Thyroid gland (tissue), 4 donors: ENCODE data around the gene LGI4.

ENCODE experiments used
- POLR2A ChIP-seq, 2 donors: fragments of 450-650 bp; IDR thresholded peaks; one replicate each; pipeline ENCODE4 v1.6.1; 2017; ENCODE audit warnings: antibody characterized with exemption in 2 of 2, mild to moderate bottlenecking in 2 of 2, moderate library complexity in 1 of 2
- TF ChIP-seq, protein P1 (sequence below), 6 experiments: fragments of 200-600 bp in 3 of 6; fragments of 450-650 bp in 3 of 6; sonication (generic) in 3 of 6; IDR thresholded peaks; one replicate each; pipeline ENCODE4 v1.5.1; 2016 to 2019; ENCODE audit warnings: antibody characterized with exemption in 6 of 6, mild to moderate bottlenecking in 2 of 6, inconsistent platforms in 1 of 6, moderate library complexity in 1 of 6

DNA sequence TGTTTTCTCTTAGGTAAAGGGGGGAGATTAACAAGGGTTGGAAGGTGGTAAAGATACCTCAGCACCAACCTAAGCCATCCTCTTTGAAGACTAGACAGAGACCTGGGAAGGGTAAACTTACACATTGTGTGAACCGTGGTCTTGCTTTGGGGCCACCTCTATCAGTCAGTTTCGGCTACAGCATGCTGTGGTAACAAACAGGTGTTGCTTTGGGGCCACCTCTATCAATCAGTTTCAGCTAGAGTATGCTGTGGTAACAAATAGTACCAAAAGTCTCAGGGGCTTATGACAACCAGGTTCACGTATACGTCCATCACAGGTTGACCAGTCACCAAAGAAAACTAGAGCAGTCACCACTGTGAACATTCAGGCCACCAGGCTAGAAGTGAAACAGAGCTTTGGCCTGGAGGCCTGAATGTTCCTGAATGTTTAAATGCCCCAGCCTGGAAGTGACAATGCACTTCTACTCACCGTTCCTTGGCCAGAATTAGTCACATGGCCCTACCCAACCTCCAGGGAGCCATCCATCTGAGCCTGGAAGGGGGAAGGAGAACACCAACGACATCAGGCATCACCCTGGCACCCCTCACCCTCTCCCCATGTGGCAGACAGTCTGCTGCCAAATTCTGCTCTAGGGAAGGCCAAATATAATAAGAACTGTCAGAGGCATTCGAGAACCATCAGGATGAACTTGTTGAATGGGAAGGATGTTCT, 12.0 kb upstream of the LGI4 start:
- TF ChIP-seq POLR2A (IDR thresholded peaks at IDR 0.05): no peak
- TF ChIP-seq, protein P1, sequence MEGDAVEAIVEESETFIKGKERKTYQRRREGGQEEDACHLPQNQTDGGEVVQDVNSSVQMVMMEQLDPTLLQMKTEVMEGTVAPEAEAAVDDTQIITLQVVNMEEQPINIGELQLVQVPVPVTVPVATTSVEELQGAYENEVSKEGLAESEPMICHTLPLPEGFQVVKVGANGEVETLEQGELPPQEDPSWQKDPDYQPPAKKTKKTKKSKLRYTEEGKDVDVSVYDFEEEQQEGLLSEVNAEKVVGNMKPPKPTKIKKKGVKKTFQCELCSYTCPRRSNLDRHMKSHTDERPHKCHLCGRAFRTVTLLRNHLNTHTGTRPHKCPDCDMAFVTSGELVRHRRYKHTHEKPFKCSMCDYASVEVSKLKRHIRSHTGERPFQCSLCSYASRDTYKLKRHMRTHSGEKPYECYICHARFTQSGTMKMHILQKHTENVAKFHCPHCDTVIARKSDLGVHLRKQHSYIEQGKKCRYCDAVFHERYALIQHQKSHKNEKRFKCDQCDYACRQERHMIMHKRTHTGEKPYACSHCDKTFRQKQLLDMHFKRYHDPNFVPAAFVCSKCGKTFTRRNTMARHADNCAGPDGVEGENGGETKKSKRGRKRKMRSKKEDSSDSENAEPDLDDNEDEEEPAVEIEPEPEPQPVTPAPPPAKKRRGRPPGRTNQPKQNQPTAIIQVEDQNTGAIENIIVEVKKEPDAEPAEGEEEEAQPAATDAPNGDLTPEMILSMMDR (IDR thresholded peaks at IDR 0.05): no peak
